Erythroblast (primary cell): ENCODE data around the gene GTF2A1L.

Source experiments
- GATA1 ChIP-seq: IDR thresholded peaks from 2 replicates; pipeline ENCODE4 v1.6.1; 2011; ENCODE audit warnings: low read depth, mild to moderate bottlenecking, control low read depth, low read length, moderate library complexity
- POLR2A ChIP-seq: IDR thresholded peaks from 2 replicates; pipeline ENCODE4 v1.6.1; 2011; ENCODE audit warnings: mild to moderate bottlenecking, low read length

- TF ChIP-seq POLR2A (no peak), GATA1 (no peak)
Measured at GRCh38 chr2:48712151-48712550, 94.5 kb downstream of the GTF2A1L start.
